ENCODE measurements around the gene NDUFS2. TPM values are rescaled to one million over a fixed set of nuclear protein-coding genes. Genes with fewer than 3 reads are reported as not detected.

Gene NDUFS2
- total RNA-seq, 6 donors from 2014 or later, result 65.7 to 194 (median 84.4) TPM

DNA sequence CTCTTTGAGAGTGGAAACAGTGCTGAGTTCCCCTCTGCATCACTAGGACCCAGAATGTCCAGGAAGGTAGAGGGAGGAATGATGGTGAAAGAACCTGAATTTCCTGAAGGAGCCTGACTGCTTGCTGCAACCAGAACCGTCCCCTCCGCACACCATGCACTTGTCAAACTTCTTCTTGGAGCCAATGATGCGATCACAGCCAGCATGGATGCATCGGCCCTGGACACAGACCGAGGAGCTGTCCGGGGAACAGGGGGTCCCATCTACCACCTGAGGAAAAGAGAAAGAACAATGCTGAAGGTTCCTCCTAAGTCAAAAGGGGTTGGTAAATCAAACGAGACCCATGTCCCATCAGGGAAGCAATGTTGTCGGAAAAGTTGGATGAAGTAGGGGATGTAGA is 10.2 kb upstream of the NDUFS2 start:
- no peak for ATAC-seq (ENCODE audit: low FRiP score in 2 of 2)
- DNase-seq, result no peak
- Histone ChIP-seq H3K36me3 (peaks cover 0 to 10% (median 0%) of the 10 kb centered on the region in 4 donors), H3K27me3 (no peaks in the 10 kb centered on the region), H3K9me3 (no peaks in the 10 kb centered on the region), H3K27ac (no peak overlapping the region), H3K4me1 (peaks cover 5 to 13% (median 9%) of the 10 kb centered on the region in 4 donors), H3K4me3 (no peak overlapping the region)
- no peak for TF ChIP-seq EP300 (IDR thresholded peaks at IDR 0.05)
- TF ChIP-seq, protein P1, sequence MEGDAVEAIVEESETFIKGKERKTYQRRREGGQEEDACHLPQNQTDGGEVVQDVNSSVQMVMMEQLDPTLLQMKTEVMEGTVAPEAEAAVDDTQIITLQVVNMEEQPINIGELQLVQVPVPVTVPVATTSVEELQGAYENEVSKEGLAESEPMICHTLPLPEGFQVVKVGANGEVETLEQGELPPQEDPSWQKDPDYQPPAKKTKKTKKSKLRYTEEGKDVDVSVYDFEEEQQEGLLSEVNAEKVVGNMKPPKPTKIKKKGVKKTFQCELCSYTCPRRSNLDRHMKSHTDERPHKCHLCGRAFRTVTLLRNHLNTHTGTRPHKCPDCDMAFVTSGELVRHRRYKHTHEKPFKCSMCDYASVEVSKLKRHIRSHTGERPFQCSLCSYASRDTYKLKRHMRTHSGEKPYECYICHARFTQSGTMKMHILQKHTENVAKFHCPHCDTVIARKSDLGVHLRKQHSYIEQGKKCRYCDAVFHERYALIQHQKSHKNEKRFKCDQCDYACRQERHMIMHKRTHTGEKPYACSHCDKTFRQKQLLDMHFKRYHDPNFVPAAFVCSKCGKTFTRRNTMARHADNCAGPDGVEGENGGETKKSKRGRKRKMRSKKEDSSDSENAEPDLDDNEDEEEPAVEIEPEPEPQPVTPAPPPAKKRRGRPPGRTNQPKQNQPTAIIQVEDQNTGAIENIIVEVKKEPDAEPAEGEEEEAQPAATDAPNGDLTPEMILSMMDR (IDR thresholded peaks at IDR 0.05), result no peak
- no peak for TF ChIP-seq POLR2AphosphoS5 (IDR thresholded peaks at IDR 0.05)
- TF ChIP-seq POLR2A (IDR thresholded peaks at IDR 0.05), result no peak
- 64 to 67% methylated on average over 8 of the region's 8 CpGs for WGBS, 2 donors

DNA sequence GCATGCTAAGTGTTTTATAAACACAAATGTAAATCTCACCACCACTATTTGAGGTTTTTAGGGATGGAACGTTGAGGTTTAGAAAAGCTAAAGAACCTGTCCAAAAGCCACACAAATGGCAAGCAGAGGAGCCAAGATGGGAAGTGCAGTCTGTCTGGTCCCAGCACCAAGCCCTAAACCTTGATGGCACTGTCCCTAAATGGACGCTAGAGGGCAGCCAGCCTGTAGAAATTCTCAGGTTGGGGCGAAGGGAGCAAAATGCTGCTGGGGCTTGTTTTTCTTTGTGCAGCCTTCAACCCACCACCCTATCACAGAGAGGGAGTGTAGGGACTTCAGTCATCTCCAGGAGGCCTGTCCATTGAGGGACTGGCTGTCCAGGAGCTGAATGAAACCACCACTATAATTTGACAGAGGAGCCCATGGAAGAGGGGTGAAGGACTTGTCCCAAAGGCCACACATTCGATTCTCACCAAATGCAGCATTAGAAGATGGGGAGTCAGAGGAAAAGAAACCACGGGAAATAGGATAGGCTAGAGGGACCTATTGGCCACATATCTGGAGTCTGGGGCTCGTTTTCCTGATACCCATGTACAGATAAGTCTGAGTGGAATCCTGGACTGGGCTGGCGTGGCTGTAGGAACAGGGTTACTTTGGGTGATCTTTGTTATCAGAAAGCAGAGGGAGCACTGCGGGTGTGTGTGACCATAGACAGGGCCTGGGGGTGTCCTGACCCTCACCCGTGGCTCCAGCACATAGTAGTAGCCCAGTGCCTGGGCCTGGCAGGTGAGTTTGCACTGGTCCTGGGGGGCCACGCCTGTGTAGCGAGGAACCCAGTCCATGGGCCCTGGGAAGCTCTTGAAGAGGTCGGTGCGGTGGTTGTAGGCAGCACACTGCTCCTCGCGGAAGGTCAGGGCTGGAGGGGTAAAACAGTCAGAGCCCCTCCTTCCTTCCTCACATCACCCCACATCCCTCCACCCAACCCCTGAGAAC is 9.4 kb upstream of the NDUFS2 start:
- peak; percentile 72 to 77 for ATAC-seq (ENCODE audit: low FRiP score in 2 of 2)
- Histone ChIP-seq H3K36me3 (peaks cover 0 to 10% (median 0%) of the 10 kb centered on the region in 4 donors), H3K4me1 (peaks cover 4 to 16% (median 6%) of the 10 kb centered on the region in 4 donors), H3K27me3 (no peaks in the 10 kb centered on the region), H3K27ac (peak overlapping the region in 1 of 4 donors; percentile 3), H3K9me3 (no peaks in the 10 kb centered on the region), H3K4me3 (no peak overlapping the region)
- DNase-seq, result peak; percentile 50 to 64
- 37 to 62% methylated on average over 7 to 15 of the region's 15 CpGs for WGBS, 2 donors
- TF ChIP-seq POLR2A (IDR thresholded peaks at IDR 0.05) (no peak), EP300 (IDR thresholded peaks at IDR 0.05) (peak in 1 of 4 donors; percentile 9), POLR2AphosphoS5 (IDR thresholded peaks at IDR 0.05) (peak in 1 of 2 donors; percentile 17)
- TF ChIP-seq, protein P1 (IDR thresholded peaks at IDR 0.05), result peak; percentile 78 to 92 (median 81)

GRCh38 chr1:161193561-161194235 is 8.5 kb upstream of the NDUFS2 start:
- ATAC-seq (ENCODE audit: low FRiP score in 2 of 2), result no peak
- WGBS, 2 donors, result 86 to 91% methylated on average over 9 to 17 of the region's 21 CpGs
- H3K4me1 ChIP-seq, result peaks cover 5 to 25% (median 13%) of the 10 kb centered on the region in 4 donors
- no peaks in the 10 kb centered on the region for H3K9me3 ChIP-seq
- TF ChIP-seq, protein P1 (IDR thresholded peaks at IDR 0.05), result no peak
- TF ChIP-seq POLR2AphosphoS5 (IDR thresholded peaks at IDR 0.05), result no peak
- TF ChIP-seq POLR2A (IDR thresholded peaks at IDR 0.05), result no peak
- H3K4me3 ChIP-seq, result no peak overlapping the region
- no peak overlapping the region for H3K27ac ChIP-seq
- peak in 1 of 2 donors; percentile 82 for DNase-seq
- H3K36me3 ChIP-seq, result peaks cover 0 to 10% (median 0%) of the 10 kb centered on the region in 4 donors
- H3K27me3 ChIP-seq, result no peaks in the 10 kb centered on the region

GRCh38 chr1:161195171-161195570 is 7.0 kb upstream of the NDUFS2 start:
- peaks cover 14 to 40% (median 25%) of the 10 kb centered on the region in 4 donors for H3K4me1 ChIP-seq
- no peak for ATAC-seq (ENCODE audit: low FRiP score in 2 of 2)
- no peak overlapping the region for H3K4me3 ChIP-seq
- 69 to 76% methylated on average over 4 of the region's 4 CpGs for WGBS, 2 donors
- no peaks in the 10 kb centered on the region for H3K27me3 ChIP-seq
- H3K9me3 ChIP-seq, result no peaks in the 10 kb centered on the region
- H3K36me3 ChIP-seq, result peaks cover 0 to 10% (median 0%) of the 10 kb centered on the region in 4 donors
- TF ChIP-seq POLR2AphosphoS5 (IDR thresholded peaks at IDR 0.05), result no peak
- TF ChIP-seq, protein P1 (IDR thresholded peaks at IDR 0.05), result no peak
- TF ChIP-seq POLR2A (IDR thresholded peaks at IDR 0.05), result no peak
- no peak for DNase-seq
- no peak overlapping the region for H3K27ac ChIP-seq

All from upper lobe of left lung (tissue), 6 donors.